Left ventricle myocardium inferior (tissue), 1 donor: ENCODE results near the gene SLC1A6. TPM values are rescaled to one million over a fixed set of nuclear protein-coding genes. Genes with fewer than 3 reads are reported as not detected.

Experiments
- DNase-seq: peaks from one replicate; pipeline ENCODE4 v3.0.0-alpha.2; 2020
- H3K27ac ChIP-seq: fragments of 200-600 bp; replicated peaks from 2 replicates; pipeline ENCODE4 v1.8.0; 2021
- H3K27me3 ChIP-seq: fragments of 200-600 bp; 2 replicates; pipeline ENCODE4 v1.8.0; 2021; ENCODE audit warnings: low read depth
- H3K36me3 ChIP-seq: fragments of 200-600 bp; 2 replicates; pipeline ENCODE4 v1.8.0; 2021
- H3K4me1 ChIP-seq: fragments of 200-600 bp; 2 replicates; pipeline ENCODE4 v1.8.0; 2021
- H3K4me3 ChIP-seq: fragments of 200-600 bp; 2 replicates; pipeline ENCODE4 v1.8.0; 2021; ENCODE audit warnings: mild to moderate bottlenecking, moderate library complexity
- H3K9me3 ChIP-seq: fragments of 200-600 bp; replicated peaks from 2 replicates; pipeline ENCODE4 v1.8.0; 2021
- intact Hi-C: fragments of 100-400 bp; cut with micrococcal nuclease; formaldehyde crosslinking; loops from one replicate; pipeline ENCODE4 v1.11.0; 2022
- total RNA-seq: library from RNA; stranded (reverse); fragmentation: NEBNext Ultra II Directional; extraction: Animal tissue kit (Norgen Biotek cat#: 25700); gene quantifications from one replicate; pipeline ENCODE4 v1.2.1, GENCODE V29; 2021
- TF ChIP-seq, protein P1 (sequence below): fragments of 200-600 bp; IDR thresholded peaks from 2 replicates; pipeline ENCODE4 v1.8.0; 2021; ENCODE audit warnings: antibody characterized with exemption, mild to moderate bottlenecking, borderline replicate concordance
- donor health status: DM: no; HTN: yes; CAD: no; lungs with severe emphysema.

Gene SLC1A6
- total RNA-seq, 1 donor from 2014 or later: not detected

- H3K4me3 ChIP-seq: no peak overlapping the region
- TF ChIP-seq, protein P1, sequence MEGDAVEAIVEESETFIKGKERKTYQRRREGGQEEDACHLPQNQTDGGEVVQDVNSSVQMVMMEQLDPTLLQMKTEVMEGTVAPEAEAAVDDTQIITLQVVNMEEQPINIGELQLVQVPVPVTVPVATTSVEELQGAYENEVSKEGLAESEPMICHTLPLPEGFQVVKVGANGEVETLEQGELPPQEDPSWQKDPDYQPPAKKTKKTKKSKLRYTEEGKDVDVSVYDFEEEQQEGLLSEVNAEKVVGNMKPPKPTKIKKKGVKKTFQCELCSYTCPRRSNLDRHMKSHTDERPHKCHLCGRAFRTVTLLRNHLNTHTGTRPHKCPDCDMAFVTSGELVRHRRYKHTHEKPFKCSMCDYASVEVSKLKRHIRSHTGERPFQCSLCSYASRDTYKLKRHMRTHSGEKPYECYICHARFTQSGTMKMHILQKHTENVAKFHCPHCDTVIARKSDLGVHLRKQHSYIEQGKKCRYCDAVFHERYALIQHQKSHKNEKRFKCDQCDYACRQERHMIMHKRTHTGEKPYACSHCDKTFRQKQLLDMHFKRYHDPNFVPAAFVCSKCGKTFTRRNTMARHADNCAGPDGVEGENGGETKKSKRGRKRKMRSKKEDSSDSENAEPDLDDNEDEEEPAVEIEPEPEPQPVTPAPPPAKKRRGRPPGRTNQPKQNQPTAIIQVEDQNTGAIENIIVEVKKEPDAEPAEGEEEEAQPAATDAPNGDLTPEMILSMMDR: no peak
Observed at GRCh38 chr19:14972676-14973075, 7.0 kb downstream of the SLC1A6 start.

DNA sequence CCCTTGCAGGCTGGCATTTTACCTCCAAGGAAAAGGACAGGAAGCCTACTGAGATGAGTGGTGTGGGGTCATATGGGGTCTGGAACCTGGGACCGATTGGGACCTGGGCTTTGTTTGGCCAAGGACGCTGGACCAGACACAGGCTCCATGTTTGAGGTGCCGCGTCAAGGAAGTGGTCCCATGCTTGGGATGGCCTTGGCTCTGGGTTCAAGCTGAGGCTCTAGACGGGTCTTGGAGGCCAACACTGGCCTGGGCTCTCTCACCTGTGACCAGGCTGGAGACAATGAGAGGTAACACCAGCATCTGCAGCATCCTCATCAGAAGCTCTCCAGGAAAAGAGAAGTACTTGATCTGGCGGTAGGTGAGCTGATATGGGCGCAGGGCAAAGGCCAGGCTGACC, 8.2 kb downstream of the SLC1A6 start:
- H3K27ac ChIP-seq: no peak overlapping the region
- H3K36me3 ChIP-seq: no peaks in the 10 kb centered on the region
- H3K9me3 ChIP-seq: no peaks in the 10 kb centered on the region
- H3K27me3 ChIP-seq: peaks cover 51% of the 10 kb centered on the region
- intact Hi-C loops: no loop called here
- DNase-seq: no peak
- no peaks in the 10 kb centered on the region for H3K4me1 ChIP-seq
- TF ChIP-seq, protein P1: no peak
- no peak overlapping the region for H3K4me3 ChIP-seq

More at GRCh38 chr19:14972676-14973075, 7.0 kb downstream of the SLC1A6 start:
- no peak overlapping the region for H3K27ac ChIP-seq
- intact Hi-C loops: no loop called here
- H3K9me3 ChIP-seq: no peaks in the 10 kb centered on the region
- DNase-seq: no peak
- peaks cover 63% of the 10 kb centered on the region for H3K27me3 ChIP-seq
- no peaks in the 10 kb centered on the region for H3K36me3 ChIP-seq
- H3K4me1 ChIP-seq: no peaks in the 10 kb centered on the region

DNA sequence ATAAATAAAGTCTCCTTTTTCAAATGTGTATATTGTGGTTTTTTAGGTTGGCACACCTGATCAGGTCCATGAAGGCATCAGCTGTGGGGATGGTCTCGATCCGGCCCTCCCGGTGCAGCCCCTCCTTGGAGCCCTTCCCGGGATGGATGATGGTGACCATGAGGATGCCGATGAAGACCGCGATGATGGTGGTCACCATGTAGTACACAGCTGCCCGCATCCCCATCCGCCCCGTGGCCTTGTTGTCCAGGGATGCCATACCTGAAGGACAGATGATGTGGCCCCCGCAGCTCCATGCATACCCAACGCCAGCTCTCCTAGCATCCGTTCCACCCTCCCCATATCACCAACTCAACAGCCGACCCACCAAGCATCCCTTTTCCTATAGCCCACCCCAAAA, 11.4 kb downstream of the SLC1A6 start:
- Histone ChIP-seq H3K9me3 (peaks cover 3% of the 10 kb centered on the region), H3K4me1 (no peaks in the 10 kb centered on the region), H3K4me3 (no peak overlapping the region), H3K27me3 (peaks cover 20% of the 10 kb centered on the region), H3K27ac (no peak overlapping the region), H3K36me3 (no peaks in the 10 kb centered on the region)
- TF ChIP-seq, protein P1: no peak
- DNase-seq: no peak
- intact Hi-C loops: no loop called here

DNA sequence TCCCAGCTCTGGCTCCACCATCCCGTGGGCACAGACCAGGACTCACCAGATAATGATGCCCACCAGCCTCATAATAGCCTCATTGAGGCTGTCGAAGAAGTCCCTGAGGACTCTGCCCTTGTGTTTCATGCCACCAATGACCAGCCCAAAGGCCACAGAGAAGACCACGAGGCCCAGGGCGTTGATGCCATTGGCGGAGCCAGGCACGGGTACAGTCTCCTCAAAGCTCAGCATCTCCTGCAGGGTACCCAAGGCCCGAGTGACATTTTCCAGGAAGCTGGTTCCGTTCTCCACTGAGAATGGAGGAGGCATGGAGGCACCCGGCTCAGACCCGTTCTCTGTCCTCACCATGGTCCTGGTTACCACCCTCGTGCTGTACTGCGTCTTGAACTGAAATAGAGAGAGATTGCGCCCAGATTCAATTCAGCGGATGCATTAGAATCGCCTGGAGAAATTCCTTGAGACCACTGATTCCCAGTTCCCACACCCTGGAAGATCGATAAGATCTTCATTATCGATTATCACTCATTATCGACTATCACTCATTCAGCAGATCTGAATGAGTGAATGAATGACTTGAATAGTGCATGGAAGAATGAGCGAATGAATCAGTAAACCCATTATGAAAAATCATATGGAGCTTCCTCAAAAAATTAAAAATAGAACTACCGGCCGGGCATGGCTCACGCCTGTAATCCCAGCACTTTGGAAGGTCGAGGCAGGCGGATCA, 17.5 kb downstream of the SLC1A6 start:
- no peaks in the 10 kb centered on the region for H3K36me3 ChIP-seq
- TF ChIP-seq, protein P1: no peak
- peaks cover 63% of the 10 kb centered on the region for H3K9me3 ChIP-seq
- DNase-seq: no peak
- no peaks in the 10 kb centered on the region for H3K4me1 ChIP-seq
- no peak overlapping the region for H3K27ac ChIP-seq
- H3K4me3 ChIP-seq: no peak overlapping the region
- intact Hi-C loops: no loop called here
- peaks cover 1% of the 10 kb centered on the region for H3K27me3 ChIP-seq

- Histone ChIP-seq H3K36me3 (no peaks in the 10 kb centered on the region), H3K9me3 (peaks cover 69% of the 10 kb centered on the region), H3K4me1 (no peaks in the 10 kb centered on the region), H3K27me3 (peaks cover 15% of the 10 kb centered on the region), H3K4me3 (no peak overlapping the region), H3K27ac (no peak overlapping the region)
- intact Hi-C loops: no loop called here
- DNase-seq: no peak
- TF ChIP-seq, protein P1: no peak
Observed at GRCh38 chr19:14959263-14959662, 20.4 kb downstream of the SLC1A6 start.
